ENCODE measurements around the gene CDC6.

DNA sequence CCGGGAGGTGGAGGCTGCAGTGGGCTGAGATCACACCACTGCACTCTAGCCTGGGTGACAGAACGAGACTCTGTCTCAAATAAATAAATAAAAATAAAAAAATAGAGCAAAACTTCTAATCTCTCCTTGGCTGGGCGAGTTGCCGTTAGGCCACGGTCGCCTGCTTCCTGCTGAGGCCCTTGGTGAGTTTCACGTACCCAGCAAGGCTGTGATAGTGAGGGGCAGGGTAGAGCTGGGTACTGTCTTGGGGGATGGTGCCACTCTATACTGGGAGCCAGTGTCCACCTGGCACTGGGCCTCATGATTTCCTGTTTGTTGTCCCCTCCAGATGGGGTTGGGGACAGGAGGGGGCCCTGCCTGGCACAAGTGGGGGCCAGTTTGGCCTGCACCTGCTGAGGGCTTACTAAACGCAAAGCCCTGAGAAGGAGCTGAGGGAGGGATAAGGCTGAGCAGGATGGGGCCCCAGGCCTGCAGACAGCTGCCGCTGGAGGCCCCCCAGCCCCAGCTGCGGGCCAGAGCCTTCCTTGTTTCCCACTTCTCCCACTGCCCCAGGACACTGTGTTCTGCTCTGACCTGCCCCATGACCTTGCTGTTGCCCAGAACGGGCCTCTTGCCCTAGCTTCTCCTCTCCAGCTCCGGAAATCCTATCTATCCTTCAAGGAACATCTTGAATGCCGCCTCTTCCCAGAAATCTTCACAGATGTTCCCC lies 51.4 kb downstream of the CDC6 start:
- TF ChIP-seq, protein P1, sequence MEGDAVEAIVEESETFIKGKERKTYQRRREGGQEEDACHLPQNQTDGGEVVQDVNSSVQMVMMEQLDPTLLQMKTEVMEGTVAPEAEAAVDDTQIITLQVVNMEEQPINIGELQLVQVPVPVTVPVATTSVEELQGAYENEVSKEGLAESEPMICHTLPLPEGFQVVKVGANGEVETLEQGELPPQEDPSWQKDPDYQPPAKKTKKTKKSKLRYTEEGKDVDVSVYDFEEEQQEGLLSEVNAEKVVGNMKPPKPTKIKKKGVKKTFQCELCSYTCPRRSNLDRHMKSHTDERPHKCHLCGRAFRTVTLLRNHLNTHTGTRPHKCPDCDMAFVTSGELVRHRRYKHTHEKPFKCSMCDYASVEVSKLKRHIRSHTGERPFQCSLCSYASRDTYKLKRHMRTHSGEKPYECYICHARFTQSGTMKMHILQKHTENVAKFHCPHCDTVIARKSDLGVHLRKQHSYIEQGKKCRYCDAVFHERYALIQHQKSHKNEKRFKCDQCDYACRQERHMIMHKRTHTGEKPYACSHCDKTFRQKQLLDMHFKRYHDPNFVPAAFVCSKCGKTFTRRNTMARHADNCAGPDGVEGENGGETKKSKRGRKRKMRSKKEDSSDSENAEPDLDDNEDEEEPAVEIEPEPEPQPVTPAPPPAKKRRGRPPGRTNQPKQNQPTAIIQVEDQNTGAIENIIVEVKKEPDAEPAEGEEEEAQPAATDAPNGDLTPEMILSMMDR (IDR thresholded peaks at IDR 0.05), result no peak
- no peak for TF ChIP-seq POLR2A (IDR thresholded peaks at IDR 0.05)
